Subcutaneous abdominal adipose tissue (tissue), 5 donors: ENCODE results near the gene DCBLD1.

Experiments
- H3K27ac ChIP-seq: one replicate; pipeline ENCODE4 v1.7.0; 2013; ENCODE audit warnings: low read depth, mild to moderate bottlenecking, inconsistent platforms, low read length, moderate library complexity
- H3K27me3 ChIP-seq, 5 donors: one replicate each; pipeline ENCODE4 v1.7.0; 2013; ENCODE audit warnings: low read length in 5 of 5, inconsistent platforms in 1 of 5; ENCODE audit not compliant: control insufficient read depth in 5 of 5, insufficient read depth in 4 of 5
- H3K36me3 ChIP-seq, 5 donors: one replicate each; pipeline ENCODE4 v1.7.0; 2013; ENCODE audit warnings: low read length in 5 of 5; ENCODE audit not compliant: control insufficient read depth in 5 of 5, insufficient read depth in 5 of 5
- H3K4me1 ChIP-seq, 5 donors: one replicate each; pipeline ENCODE4 v1.7.0; 2013; ENCODE audit warnings: low read length in 5 of 5, mild to moderate bottlenecking in 3 of 5, moderate library complexity in 1 of 5; ENCODE audit not compliant: control insufficient read depth in 5 of 5, insufficient read depth in 5 of 5
- H3K4me3 ChIP-seq, 5 donors: one replicate each; pipeline ENCODE4 v1.7.0; 2013; ENCODE audit warnings: low read length in 5 of 5, low read depth in 1 of 5
- H3K9ac ChIP-seq, 5 donors: one replicate each; pipeline ENCODE4 v1.7.0; 2013; ENCODE audit warnings: low read length in 5 of 5, mild to moderate bottlenecking in 4 of 5, moderate library complexity in 3 of 5
- H3K9me3 ChIP-seq, 5 donors: one replicate each; pipeline ENCODE4 v1.7.0; 2013; ENCODE audit warnings: low read length in 5 of 5; ENCODE audit not compliant: control insufficient read depth in 5 of 5
- donor health status: healthy.
- donor health status: healthy.
- donor health status: healthy.
- donor health status: healthy.
- donor health status: healthy.

DCBLD1 gene

DNA sequence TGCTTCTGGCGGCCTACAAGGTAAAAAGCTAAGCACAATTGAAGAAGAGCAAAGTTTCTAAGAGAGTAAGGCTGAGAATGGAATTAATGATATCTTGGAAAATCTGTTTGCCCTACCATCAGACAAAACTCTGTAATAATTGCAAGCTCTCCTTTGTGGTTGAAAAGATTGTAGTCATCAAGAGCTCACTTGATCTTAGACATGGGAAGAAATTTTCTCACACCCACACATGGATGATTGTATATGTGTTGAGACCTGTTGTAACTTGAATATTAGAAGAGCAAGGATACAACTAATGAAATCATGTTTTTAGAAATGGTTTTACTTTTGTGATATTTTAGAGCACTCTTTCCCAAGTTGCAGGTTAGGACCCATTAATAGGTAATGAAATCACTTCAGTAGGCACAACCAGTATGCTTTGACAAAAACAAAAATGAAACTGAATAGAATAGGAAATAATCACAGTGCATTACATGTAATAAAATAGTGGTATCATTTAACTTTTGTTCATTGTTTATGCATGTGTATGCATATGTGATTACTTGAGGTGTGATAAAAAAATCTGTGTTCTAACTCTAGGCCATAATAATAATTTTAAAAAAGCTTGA, 14.0 kb downstream of the DCBLD1 start:
- Histone ChIP-seq H3K36me3 (no peaks in the 10 kb centered on the region), H3K27me3 (no peaks in the 10 kb centered on the region), H3K4me1 (peaks cover 0 to 38% (median 9%) of the 10 kb centered on the region in 5 donors), H3K9ac (no peak overlapping the region), H3K9me3 (no peaks in the 10 kb centered on the region), H3K27ac (peak overlapping the region; percentile 19), H3K4me3 (no peak overlapping the region)

DNA sequence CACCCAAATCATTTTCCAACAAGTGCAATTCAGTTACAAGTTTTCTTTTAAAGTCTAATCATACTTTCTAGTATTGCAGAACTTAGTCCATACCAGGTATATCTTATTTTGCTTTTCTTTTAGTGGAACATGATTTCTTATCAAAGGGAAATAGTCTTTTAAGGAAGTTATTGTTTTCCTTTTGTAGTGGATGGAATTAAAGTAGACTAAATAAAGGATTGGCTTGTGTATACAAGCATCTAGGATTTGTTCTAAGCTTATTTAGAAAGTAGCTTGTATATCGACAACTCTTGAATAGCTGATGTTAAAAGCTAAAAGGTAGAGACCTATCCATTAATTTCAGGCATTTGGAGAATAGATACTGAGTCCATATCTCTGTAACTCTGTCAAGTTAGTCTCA, 14.8 kb downstream of the DCBLD1 start:
- Histone ChIP-seq H3K27ac (no peak overlapping the region), H3K27me3 (no peaks in the 10 kb centered on the region), H3K9me3 (no peaks in the 10 kb centered on the region), H3K9ac (peak overlapping the region in 1 of 5 donors; percentile 39), H3K36me3 (no peaks in the 10 kb centered on the region), H3K4me1 (peaks cover 0 to 38% (median 9%) of the 10 kb centered on the region in 5 donors), H3K4me3 (peak overlapping the region in 1 of 5 donors; percentile 34)

DNA sequence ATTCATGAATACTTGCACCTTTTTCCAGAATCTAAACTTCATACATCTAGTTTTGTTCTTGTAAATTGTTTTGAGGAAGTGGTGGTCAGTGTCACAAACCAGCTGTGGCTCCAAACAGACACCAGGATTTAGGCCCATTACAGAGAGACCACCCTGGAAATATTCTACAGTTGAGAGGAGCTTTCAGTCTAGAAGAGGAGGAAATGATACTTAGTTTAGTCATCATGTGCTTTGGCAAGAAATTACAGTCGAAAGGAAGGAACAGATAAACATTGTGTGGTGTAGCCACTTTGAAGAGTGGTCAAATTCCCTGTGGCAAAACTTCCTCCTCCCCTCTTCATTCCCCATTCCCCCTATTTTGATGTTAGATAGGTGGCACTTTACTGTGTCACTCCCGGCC, 15.7 kb downstream of the DCBLD1 start:
- no peak overlapping the region for H3K9ac ChIP-seq
- H3K27ac ChIP-seq = peak overlapping the region; percentile 12
- peaks cover 0 to 38% (median 9%) of the 10 kb centered on the region in 5 donors for H3K4me1 ChIP-seq
- H3K4me3 ChIP-seq = no peak overlapping the region
- no peaks in the 10 kb centered on the region for H3K27me3 ChIP-seq
- no peaks in the 10 kb centered on the region for H3K9me3 ChIP-seq
- H3K36me3 ChIP-seq = no peaks in the 10 kb centered on the region

- Histone ChIP-seq H3K27me3 (no peaks in the 10 kb centered on the region), H3K4me1 (peaks cover 0 to 19% (median 5%) of the 10 kb centered on the region in 5 donors), H3K27ac (no peak overlapping the region), H3K36me3 (peaks cover 3 to 18% (median 13%) of the 10 kb centered on the region in 5 donors), H3K9ac (no peak overlapping the region), H3K4me3 (no peak overlapping the region), H3K9me3 (no peaks in the 10 kb centered on the region)
These were observed 19.2 kb downstream of the DCBLD1 start for GRCh38 chr6:117501722-117502121.

DNA sequence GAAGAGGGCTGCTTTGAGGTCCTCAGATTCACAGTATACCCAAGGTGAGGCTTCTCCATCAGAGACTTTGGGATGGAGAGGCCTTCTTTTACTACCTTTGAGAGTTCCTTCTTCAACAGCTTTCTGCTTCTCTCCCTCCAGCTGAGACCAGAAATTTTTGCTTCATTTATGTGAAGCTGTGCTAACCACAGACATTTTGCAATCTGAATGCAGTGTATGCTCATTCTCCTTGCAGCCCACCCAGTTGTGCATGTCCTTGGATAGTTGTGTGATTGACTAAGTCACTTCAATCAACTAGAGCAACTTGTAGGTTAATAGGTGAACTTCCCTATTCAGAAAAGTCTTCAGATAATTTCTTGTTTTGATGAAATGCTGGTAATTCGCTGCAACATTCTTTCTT, 20.1 kb downstream of the DCBLD1 start:
- H3K27ac ChIP-seq = no peak overlapping the region
- no peaks in the 10 kb centered on the region for H3K9me3 ChIP-seq

GRCh38 chr6:117503211-117503610, 20.7 kb downstream of the DCBLD1 start:
- H3K4me3 ChIP-seq = no peak overlapping the region
- H3K9me3 ChIP-seq = no peaks in the 10 kb centered on the region
- no peak overlapping the region for H3K9ac ChIP-seq
- H3K4me1 ChIP-seq = peaks cover 0 to 15% (median 5%) of the 10 kb centered on the region in 5 donors
- H3K27ac ChIP-seq = no peak overlapping the region
- H3K27me3 ChIP-seq = no peaks in the 10 kb centered on the region
- peaks cover 3 to 18% (median 13%) of the 10 kb centered on the region in 5 donors for H3K36me3 ChIP-seq

More for the DNA sequence above, 20.1 kb downstream of the DCBLD1 start:
- Histone ChIP-seq H3K36me3 (peaks cover 3 to 18% (median 13%) of the 10 kb centered on the region in 5 donors), H3K9ac (no peak overlapping the region), H3K4me1 (peaks cover 0 to 20% (median 5%) of the 10 kb centered on the region in 5 donors), H3K27me3 (no peaks in the 10 kb centered on the region), H3K4me3 (no peak overlapping the region)

- H3K27me3 ChIP-seq = no peaks in the 10 kb centered on the region
- H3K4me1 ChIP-seq = peaks cover 0 to 8% (median 4%) of the 10 kb centered on the region in 5 donors
- no peak overlapping the region for H3K27ac ChIP-seq
- no peak overlapping the region for H3K9ac ChIP-seq
- H3K4me3 ChIP-seq = no peak overlapping the region
- H3K9me3 ChIP-seq = no peaks in the 10 kb centered on the region
- peaks cover 3 to 18% (median 13%) of the 10 kb centered on the region in 5 donors for H3K36me3 ChIP-seq
These were observed 22.1 kb downstream of the DCBLD1 start for GRCh38 chr6:117504478-117505144.

DNA sequence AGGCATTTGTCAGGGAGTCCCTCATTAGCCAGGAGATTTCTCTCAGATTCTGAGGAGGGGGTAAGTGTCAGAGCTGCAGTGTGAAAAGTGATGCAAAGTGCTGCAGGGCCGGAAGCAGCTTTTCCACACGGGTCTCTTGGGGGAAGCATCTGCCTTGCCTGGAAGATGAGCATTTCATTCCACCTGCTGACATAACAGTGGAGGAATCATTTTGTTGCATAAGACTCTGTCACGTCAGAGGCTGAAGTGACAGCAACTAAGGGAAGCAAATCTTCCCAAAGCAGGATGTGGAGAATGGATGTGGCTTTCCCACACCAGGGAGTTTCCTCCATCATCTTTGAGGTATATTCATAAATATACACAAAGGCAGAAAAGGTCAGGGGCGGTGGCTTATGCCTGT, 22.8 kb downstream of the DCBLD1 start:
- H3K9ac ChIP-seq = no peak overlapping the region
- no peaks in the 10 kb centered on the region for H3K9me3 ChIP-seq
- peaks cover 3 to 18% (median 13%) of the 10 kb centered on the region in 5 donors for H3K36me3 ChIP-seq
- H3K27ac ChIP-seq = no peak overlapping the region
- peaks cover 0 to 8% (median 4%) of the 10 kb centered on the region in 5 donors for H3K4me1 ChIP-seq
- H3K4me3 ChIP-seq = no peak overlapping the region
- H3K27me3 ChIP-seq = no peaks in the 10 kb centered on the region

DNA sequence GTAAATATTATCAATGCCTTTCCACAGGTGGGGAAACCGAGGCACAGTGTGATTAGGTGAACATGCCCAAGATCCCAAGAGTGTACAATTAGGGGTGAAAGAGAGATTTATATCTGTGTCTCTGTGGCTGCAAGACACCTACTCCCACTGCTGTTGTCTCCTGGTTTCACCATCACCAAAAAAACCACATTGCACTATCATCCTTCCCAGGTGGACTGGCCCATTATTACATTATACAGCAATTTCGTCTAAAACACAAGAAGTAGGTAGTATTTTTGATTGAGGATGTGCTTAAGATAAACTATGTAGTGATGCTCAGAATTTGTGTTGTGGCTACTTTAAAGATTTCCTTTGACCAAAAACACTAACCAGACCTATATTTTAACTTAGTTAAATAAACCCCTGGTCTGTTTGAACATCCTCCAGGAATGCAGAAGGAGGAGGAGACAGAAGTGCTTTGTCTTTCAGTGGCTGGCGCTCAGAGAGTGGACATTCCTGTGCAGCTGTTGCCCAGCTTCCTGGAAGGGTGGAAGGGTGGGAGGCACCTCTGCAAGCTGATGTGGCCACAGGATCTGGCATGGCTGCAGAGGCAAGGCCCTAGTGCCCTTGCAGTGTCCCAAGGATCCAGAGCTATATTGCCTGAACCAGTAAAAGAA, 23.8 kb downstream of the DCBLD1 start:
- H3K27me3 ChIP-seq = no peaks in the 10 kb centered on the region
- H3K4me1 ChIP-seq = peaks cover 0 to 8% (median 4%) of the 10 kb centered on the region in 5 donors
- H3K9ac ChIP-seq = no peak overlapping the region
- no peak overlapping the region for H3K4me3 ChIP-seq
- H3K9me3 ChIP-seq = no peaks in the 10 kb centered on the region
- H3K27ac ChIP-seq = no peak overlapping the region
- H3K36me3 ChIP-seq = peaks cover 3 to 22% (median 13%) of the 10 kb centered on the region in 5 donors

DNA sequence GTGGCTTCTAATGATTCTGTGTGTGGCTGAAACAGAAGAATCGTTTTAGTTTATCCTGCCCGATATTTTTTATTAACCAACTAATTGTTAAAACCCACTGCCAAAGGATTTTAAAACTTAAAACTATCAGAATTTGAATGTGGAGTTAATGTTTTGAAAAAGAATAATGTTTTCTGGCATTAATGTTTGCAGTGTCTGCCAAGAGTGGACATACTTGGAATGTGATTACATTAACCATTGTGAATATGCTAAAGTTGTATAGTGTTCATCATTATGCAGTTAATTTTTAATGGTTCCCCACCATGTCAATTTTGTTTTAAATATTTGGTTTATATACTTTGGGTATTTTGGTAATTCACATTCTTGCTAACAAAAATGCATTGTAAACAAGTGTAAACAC, 24.4 kb downstream of the DCBLD1 start:
- H3K27me3 ChIP-seq = no peaks in the 10 kb centered on the region
- H3K9ac ChIP-seq = no peak overlapping the region
- peaks cover 0 to 8% (median 4%) of the 10 kb centered on the region in 5 donors for H3K4me1 ChIP-seq
- H3K36me3 ChIP-seq = peaks cover 3 to 22% (median 13%) of the 10 kb centered on the region in 5 donors
- no peaks in the 10 kb centered on the region for H3K9me3 ChIP-seq
- no peak overlapping the region for H3K27ac ChIP-seq
- no peak overlapping the region for H3K4me3 ChIP-seq
